Mesendoderm (in vitro differentiated cells): Measurements from ENCODE around the gene HOXC4.

Experiments used
- DNase-seq: peaks from one replicate; pipeline ENCODE4 v3.0.0; 2013
- H2AK5ac ChIP-seq: 2 replicates; pipeline ENCODE4 v1.6.1; 2013; ENCODE audit warnings: low read length, inconsistent platforms
- H2BK120ac ChIP-seq: 2 replicates; pipeline ENCODE4 v1.6.1; 2013; ENCODE audit warnings: low read depth, mild to moderate bottlenecking, low read length, moderate library complexity, mixed read lengths
- H2BK15ac ChIP-seq: replicated peaks from 2 replicates; pipeline ENCODE4 v1.6.1; 2013; ENCODE audit warnings: low read depth, mild to moderate bottlenecking, moderate library complexity
- H2BK5ac ChIP-seq: 2 replicates; pipeline ENCODE4 v1.6.1; 2013; ENCODE audit warnings: low read length, inconsistent platforms
- H3K18ac ChIP-seq: 2 replicates; pipeline ENCODE4 v1.6.1; 2013; ENCODE audit warnings: mild to moderate bottlenecking, low read length, mixed read lengths
- H3K23ac ChIP-seq: one replicate; pipeline ENCODE4 v1.6.1; 2013; ENCODE audit warnings: low read length
- H3K27ac ChIP-seq: 2 replicates; pipeline ENCODE4 v1.5.1; 2013; ENCODE audit warnings: low read depth, mild to moderate bottlenecking, inconsistent platforms, low read length, moderate library complexity
- H3K27me3 ChIP-seq: 2 replicates; pipeline ENCODE4 v1.6.1; 2013; ENCODE audit warnings: low read length, control low read depth, mild to moderate bottlenecking, inconsistent platforms; ENCODE audit not compliant: insufficient read depth, poor library complexity
- H3K36me3 ChIP-seq: 2 replicates; pipeline ENCODE4 v1.6.1; 2013; ENCODE audit warnings: low read length, inconsistent platforms; ENCODE audit not compliant: control insufficient read depth, insufficient read depth
- H3K4ac ChIP-seq: one replicate; pipeline ENCODE4 v1.6.1; 2013; ENCODE audit warnings: low read depth, mild to moderate bottlenecking, low read length, moderate library complexity
- H3K4me1 ChIP-seq: 2 replicates; pipeline ENCODE4 v1.6.1; 2013; ENCODE audit warnings: low read depth, low read length, inconsistent platforms; ENCODE audit not compliant: control insufficient read depth
- H3K4me2 ChIP-seq: 2 replicates; pipeline ENCODE4 v1.6.1; 2013; ENCODE audit warnings: low read length
- H3K4me3 ChIP-seq: 2 replicates; pipeline ENCODE4 v1.5.1; 2013; ENCODE audit warnings: mild to moderate bottlenecking, low read length
- H3K56ac ChIP-seq: one replicate; pipeline ENCODE4 v1.6.1; 2013; ENCODE audit warnings: low read length
- H3K79me1 ChIP-seq: 2 replicates; pipeline ENCODE4 v1.6.1; 2013; ENCODE audit warnings: low read length, inconsistent platforms
- H3K79me2 ChIP-seq: 2 replicates; pipeline ENCODE4 v1.6.1; 2013; ENCODE audit warnings: mild to moderate bottlenecking, low read length; ENCODE audit not compliant: control insufficient read depth, insufficient read depth
- H3K9ac ChIP-seq: 2 replicates; pipeline ENCODE4 v1.6.1; 2013; ENCODE audit warnings: low read length, inconsistent platforms
- H4K5ac ChIP-seq: one replicate; pipeline ENCODE4 v1.6.1; 2013; ENCODE audit warnings: low read length
- H4K8ac ChIP-seq: one replicate; pipeline ENCODE4 v1.6.1; 2013; ENCODE audit warnings: low read depth, mild to moderate bottlenecking, control low read depth, low read length, moderate library complexity
- WGBS: extraction: QIAGEN DNeasy Blood & Tissue Kit; methylation state at CpG from one replicate; pipeline ENCODE4 v1.1.7; 2013; ENCODE audit warnings: low lambda C conversion rate, missing lambda C conversion rate; ENCODE audit not compliant: insufficient coverage; ENCODE audit errors: extremely low coverage; 5-methylcytosine and 5-hydroxymethylcytosine counted together

Gene HOXC4

DNA sequence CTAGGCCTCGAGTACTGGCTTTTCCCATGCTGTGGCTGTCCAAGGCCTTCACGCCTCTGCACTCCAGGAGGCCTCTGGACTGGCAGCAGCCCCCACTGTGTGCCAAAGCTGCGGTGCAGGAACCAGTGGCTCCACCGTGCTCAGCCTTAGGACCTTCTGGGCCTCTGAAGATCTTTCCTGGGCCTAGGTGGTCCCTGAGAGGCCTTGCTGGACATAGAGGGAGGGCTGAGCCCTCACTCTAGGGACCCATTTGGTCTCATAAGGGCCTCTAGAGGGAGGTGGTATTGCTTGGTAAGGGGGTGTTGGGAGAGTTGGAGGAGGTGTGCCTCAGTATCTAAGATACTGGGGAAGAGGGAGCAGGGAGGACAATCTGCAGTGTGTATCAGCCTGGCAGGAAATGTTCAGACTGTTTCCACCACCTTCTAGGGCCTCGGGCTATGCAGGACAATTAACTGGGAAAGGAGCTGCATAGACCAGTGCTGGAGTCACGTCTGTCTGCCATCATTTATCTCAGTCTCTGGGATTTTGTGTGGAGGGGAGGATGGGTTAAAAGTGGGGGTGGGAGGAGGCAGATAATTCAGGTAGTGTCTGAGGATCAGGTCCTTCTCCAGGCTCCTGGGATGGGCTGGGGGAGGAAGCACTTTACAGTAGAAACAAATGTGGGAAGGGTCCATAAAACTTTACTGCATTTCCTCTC is 17.9 kb upstream of the HOXC4 start:
- Histone ChIP-seq H3K27me3 (peaks cover 91% of the 10 kb centered on the region), H3K79me2 (no peaks in the 10 kb centered on the region), H4K8ac (no peak overlapping the region), H3K18ac (no peak overlapping the region), H2BK5ac (no peak overlapping the region), H4K5ac (no peak overlapping the region), H3K9ac (no peak overlapping the region), H3K56ac (no peak overlapping the region), H3K4me3 (no peak overlapping the region), H3K4me1 (no peaks in the 10 kb centered on the region), H2BK15ac (no peak overlapping the region), H2AK5ac (no peak overlapping the region), H3K4ac (no peak overlapping the region), H3K4me2 (no peak overlapping the region), H3K36me3 (no peaks in the 10 kb centered on the region), H3K27ac (no peak overlapping the region), H3K79me1 (no peaks in the 10 kb centered on the region), H2BK120ac (no peak overlapping the region), H3K23ac (no peak overlapping the region)
- no peak for DNase-seq
- no CpG with 5 or more reads among the region's 6 CpGs for WGBS

DNA sequence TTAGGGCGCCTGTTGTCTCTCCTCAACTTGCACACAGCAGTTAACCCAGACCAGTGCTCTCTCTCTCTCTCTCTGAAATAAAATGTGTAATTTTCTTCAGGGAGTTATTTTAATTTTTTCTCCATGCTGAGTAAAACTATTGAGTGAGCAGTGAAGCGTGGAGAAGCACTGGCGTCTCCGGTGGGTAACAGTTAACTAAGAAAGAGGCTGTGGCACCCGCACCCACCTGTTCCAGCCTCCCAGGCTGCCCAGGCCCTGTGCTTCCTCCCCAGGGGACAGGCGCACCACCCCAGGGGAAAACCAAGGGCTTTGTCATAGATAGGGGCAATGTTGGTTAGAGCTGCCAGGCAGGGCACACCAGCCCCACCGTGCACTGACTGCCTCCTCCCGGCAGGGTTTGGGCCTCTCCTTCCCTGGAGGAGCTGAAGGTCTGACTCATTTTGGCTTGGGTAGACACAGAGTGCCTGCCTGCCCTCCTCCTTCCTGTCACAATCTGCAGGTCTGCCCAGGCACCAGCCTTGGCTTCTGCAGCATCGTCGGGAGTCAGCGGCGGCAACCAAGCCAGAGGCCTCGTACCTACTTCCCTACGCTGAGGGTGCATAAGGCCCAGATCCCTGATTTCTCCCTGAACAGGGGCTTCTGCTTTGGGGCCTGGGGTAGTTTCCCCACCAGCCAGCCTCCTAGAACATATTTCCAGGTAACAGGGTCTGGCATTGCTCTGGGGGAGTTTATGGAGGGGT is 16.8 kb upstream of the HOXC4 start:
- Histone ChIP-seq H2BK120ac (no peak overlapping the region), H3K4me1 (no peaks in the 10 kb centered on the region), H3K23ac (no peak overlapping the region), H3K27me3 (peaks cover 88% of the 10 kb centered on the region), H3K18ac (no peak overlapping the region), H3K36me3 (no peaks in the 10 kb centered on the region), H4K8ac (no peak overlapping the region), H2AK5ac (no peak overlapping the region), H3K79me1 (no peaks in the 10 kb centered on the region), H3K4me3 (no peak overlapping the region), H2BK15ac (no peak overlapping the region), H3K4me2 (no peak overlapping the region), H3K79me2 (no peaks in the 10 kb centered on the region), H3K4ac (no peak overlapping the region), H2BK5ac (no peak overlapping the region), H3K9ac (no peak overlapping the region), H3K56ac (no peak overlapping the region), H3K27ac (no peak overlapping the region), H4K5ac (no peak overlapping the region)
- DNase-seq: no peak
- no CpG with 5 or more reads among the region's 14 CpGs for WGBS

DNA sequence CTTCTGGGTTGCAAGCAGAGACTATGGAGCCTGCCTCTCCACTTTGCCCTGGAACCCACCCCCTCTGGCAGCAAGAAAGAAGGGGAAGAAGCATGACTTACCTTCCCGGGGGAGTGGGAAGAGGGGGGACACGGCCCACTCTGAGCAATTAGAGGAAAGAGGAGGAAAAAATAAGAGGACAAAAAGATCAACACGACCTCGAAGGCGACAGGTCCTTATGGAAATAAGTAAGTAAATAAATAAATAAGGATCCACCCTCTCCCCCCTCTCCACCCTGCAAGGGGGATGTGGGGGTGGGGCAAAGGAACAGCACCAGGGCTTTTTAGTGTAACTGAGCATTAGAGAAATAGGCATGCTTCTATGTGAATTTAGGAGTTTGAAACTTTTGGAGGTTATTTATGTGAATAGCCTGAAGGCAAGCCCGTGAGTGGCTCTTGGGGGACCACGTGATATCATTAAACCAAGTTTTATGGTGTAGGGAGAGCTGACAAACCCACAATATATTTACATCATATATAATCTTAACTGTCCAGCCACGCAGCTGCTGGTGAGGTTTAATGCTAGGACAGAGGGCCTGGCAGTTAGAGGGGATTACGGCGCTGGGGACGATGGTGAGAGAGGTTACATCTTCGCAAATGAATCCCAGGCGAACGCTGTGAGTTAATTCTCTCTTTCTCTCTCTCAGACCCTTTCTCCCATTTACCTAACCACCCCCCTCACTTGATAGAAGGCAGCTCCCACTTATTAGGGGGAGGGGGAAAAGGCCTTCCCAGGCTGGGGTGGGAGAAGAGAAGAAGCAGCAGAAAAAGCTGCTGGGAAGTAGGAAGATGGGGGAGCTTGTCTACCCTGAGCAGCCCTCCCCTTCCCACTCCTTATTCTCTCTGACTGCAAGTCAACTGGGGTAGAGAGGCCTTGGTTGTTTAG is 16.0 kb upstream of the HOXC4 start:
- Histone ChIP-seq H2BK120ac (no peak overlapping the region), H3K4ac (no peak overlapping the region), H3K27me3 (peaks cover 88% of the 10 kb centered on the region), H3K56ac (no peak overlapping the region), H3K36me3 (no peaks in the 10 kb centered on the region), H3K9ac (no peak overlapping the region), H2BK5ac (no peak overlapping the region), H4K8ac (no peak overlapping the region), H3K79me1 (no peaks in the 10 kb centered on the region), H3K4me1 (no peaks in the 10 kb centered on the region), H3K23ac (no peak overlapping the region), H2AK5ac (no peak overlapping the region), H3K79me2 (no peaks in the 10 kb centered on the region), H3K18ac (no peak overlapping the region), H3K4me3 (no peak overlapping the region), H4K5ac (no peak overlapping the region), H3K4me2 (no peak overlapping the region), H3K27ac (no peak overlapping the region), H2BK15ac (no peak overlapping the region)
- WGBS: no CpG with 5 or more reads among the region's 14 CpGs
- no peak for DNase-seq

DNA sequence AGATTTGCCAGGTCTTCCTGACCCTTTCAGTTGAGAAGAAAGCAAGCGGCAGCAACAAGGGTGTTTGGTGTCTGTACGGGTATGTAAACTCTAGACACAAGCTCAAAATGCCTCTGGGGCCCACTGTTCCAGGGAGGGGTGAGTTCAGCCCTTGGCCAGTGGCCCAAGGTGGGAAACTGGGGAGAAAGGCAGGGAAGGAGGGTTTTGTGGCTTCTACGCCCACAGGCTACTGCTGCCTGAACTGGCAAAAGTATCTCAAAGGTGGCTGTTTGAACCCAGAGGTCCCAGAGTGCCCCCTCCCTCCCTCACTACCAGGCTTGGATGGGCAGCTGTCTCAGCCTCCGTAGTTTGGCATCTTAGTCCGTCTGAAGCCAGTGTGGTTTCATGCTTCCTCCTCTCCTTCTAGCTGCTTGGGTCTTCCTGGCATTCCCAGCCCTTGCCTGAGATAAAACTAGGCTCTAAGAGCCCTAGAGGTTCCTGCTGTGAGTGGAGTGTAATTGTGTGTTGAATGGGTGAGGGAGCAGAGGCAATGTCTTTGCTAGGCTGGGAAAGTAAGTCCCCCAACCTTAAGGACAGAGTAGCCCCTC is 15.3 kb upstream of the HOXC4 start:
- Histone ChIP-seq H3K23ac (no peak overlapping the region), H3K36me3 (no peaks in the 10 kb centered on the region), H4K8ac (no peak overlapping the region), H3K27ac (no peak overlapping the region), H3K79me2 (no peaks in the 10 kb centered on the region), H2BK5ac (no peak overlapping the region), H3K27me3 (peaks cover 87% of the 10 kb centered on the region), H2BK15ac (no peak overlapping the region), H4K5ac (no peak overlapping the region), H3K4me3 (no peak overlapping the region), H3K9ac (no peak overlapping the region), H3K79me1 (no peaks in the 10 kb centered on the region), H3K4ac (no peak overlapping the region), H3K4me1 (no peaks in the 10 kb centered on the region), H3K56ac (no peak overlapping the region), H2AK5ac (no peak overlapping the region), H2BK120ac (no peak overlapping the region), H3K4me2 (no peak overlapping the region), H3K18ac (no peak overlapping the region)
- no peak for DNase-seq
- no CpG with 5 or more reads among the region's 5 CpGs for WGBS

DNA sequence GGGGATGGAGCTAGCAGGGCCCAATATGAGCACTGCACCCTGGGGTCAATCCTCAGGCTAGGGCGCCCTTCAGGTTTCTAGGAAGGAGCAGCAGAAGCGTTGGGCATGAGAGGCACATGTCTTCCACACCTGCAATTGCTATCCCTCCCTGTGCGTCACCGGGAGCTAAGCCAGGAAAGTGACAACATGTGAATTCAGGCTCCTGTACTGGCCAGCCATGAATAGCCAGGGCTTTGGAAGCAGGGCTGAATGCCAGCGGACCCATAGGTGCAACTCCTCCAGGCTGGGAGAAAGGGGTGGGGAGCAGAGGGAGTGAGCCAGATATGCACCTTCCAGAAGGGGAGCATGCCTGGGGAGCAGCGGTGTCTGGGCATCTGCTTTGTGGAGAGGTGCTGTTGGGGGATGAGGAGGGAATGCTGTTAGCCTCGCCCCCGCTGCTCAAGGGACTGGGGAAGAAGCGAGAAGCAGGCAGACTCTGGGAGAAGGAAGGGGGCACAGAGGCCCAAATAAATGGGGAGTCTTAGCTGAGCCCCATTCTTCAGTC is 14.7 kb upstream of the HOXC4 start:
- Histone ChIP-seq H3K4ac (no peak overlapping the region), H3K27me3 (peaks cover 88% of the 10 kb centered on the region), H3K23ac (no peak overlapping the region), H3K79me1 (no peaks in the 10 kb centered on the region), H3K4me2 (no peak overlapping the region), H3K27ac (no peak overlapping the region), H2BK15ac (no peak overlapping the region), H2AK5ac (no peak overlapping the region), H3K79me2 (no peaks in the 10 kb centered on the region), H4K5ac (no peak overlapping the region), H2BK120ac (no peak overlapping the region), H3K18ac (no peak overlapping the region), H3K4me3 (no peak overlapping the region), H2BK5ac (no peak overlapping the region), H4K8ac (no peak overlapping the region), H3K4me1 (no peaks in the 10 kb centered on the region), H3K36me3 (no peaks in the 10 kb centered on the region), H3K9ac (no peak overlapping the region), H3K56ac (no peak overlapping the region)
- no CpG with 5 or more reads among the region's 9 CpGs for WGBS
- DNase-seq: no peak
